ENCODE results near the gene RBMS3. TPM values are rescaled to one million over a fixed set of nuclear protein-coding genes. Genes with fewer than 3 reads are reported as not detected.

Gene RBMS3
- total and polyA plus RNA-seq, 2 of the 13 experiments (the other 11 are each of a cell fraction or from before 2014, with no cell fraction given) = not detected

DNA sequence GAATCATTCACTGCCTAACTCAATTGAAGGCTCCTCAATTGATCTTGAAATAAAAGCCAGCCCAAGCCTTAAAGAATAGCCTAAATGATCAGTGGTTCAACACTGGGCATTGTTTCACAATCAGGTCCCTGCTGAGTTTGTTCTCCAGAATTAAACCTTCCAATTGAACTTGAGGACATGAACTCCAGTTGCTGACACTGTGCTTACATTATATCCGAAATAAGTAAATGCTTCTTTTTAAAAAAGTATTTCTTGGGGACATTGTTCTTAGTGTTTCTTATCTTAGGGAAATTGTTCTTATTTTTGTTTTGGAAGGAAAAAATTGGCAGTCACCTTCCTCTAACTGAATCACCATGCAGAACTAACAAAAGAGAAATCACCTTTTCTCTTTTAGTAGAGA, 450.2 kb downstream of the RBMS3 start:
- POLR2A ChIA-PET = no interaction called here
- BruUV-seq (replicated peaks) = no TSS peak
- ATAC-seq = no peak

More for the DNA sequence above, 450.2 kb downstream of the RBMS3 start:
- Histone ChIP-seq H2AFZ (ENCODE audit: low read length) (no peak overlapping the region), H3K4me3 (replicated peaks in 1 of 3; ENCODE audit: insufficient read depth in 1 of 3, low read depth in 2 of 3, low read length in 3 of 3) (no peak overlapping the region), H3K9ac (ENCODE audit: insufficient read depth, low read depth, low read length) (no peak overlapping the region), H3K27ac (ENCODE audit: extremely low read length, insufficient read depth, low read length) (no peak overlapping the region), H4K20me1 (ENCODE audit: insufficient read depth, low read length) (no peaks in the 10 kb centered on the region), H3K4me2 (ENCODE audit: low read depth, low read length) (no peak overlapping the region), H3K4me1 (ENCODE audit: insufficient read depth, low read length) (no peaks in the 10 kb centered on the region), H3K9me3 (ENCODE audit: low read length) (no peaks in the 10 kb centered on the region), H3K36me3 (replicated peaks in 1 of 2; ENCODE audit: control insufficient read depth in 1 of 2, insufficient read depth in 2 of 2, low read length in 2 of 2) (no peaks in the 10 kb centered on the region), H3K79me2 (ENCODE audit: insufficient read depth, low read length) (no peaks in the 10 kb centered on the region), H3K27me3 (ENCODE audit: control insufficient read depth in 1 of 2, insufficient read depth in 2 of 2, low read length in 2 of 2) (no peaks in the 10 kb centered on the region)
- DNase-seq (ENCODE audit: low spot score) (no peak), FAIRE-seq (no peak)
- 0% methylated on average over 1 of the region's 1 CpG for WGBS (ENCODE audit: low lambda C conversion rate)
- TF ChIP-seq ZBTB14 (CRISPR knock-in tag; IDR thresholded peaks at IDR 0.05) = no peak
- TF ChIP-seq ZFP91 (CRISPR knock-in tag; IDR thresholded peaks at IDR 0.05; ENCODE audit: borderline replicate concordance) = no peak
- no peak for TF ChIP-seq ZSCAN22 (CRISPR knock-in tag; IDR thresholded peaks at IDR 0.05)
- no peak for TF ChIP-seq XRCC5 (optimal IDR thresholded peaks at IDR 0.05; ENCODE audit: low read length)
- TF ChIP-seq ZNF580 (CRISPR knock-in tag; IDR thresholded peaks at IDR 0.05; ENCODE audit: borderline replicate concordance, low read depth) = no peak
- no peak for TF ChIP-seq IRF2 (CRISPR knock-in tag; IDR thresholded peaks at IDR 0.05)
- TF ChIP-seq ZFP41 (CRISPR knock-in tag; IDR thresholded peaks at IDR 0.05; ENCODE audit: borderline replicate concordance) = no peak
- intact Hi-C loops (cut with micrococcal nuclease; ENCODE audit: unreplicated experiment) = no loop called here
- CTCF ChIA-PET (ENCODE audit: low intra/inter-chr PET ratio, low total read pairs) = no interaction called here
- in situ Hi-C loops (cut with HindIII; ENCODE audit: extremely low pct_ligation_motif_present, low pct_unique_long_range_greater_than_20kb) = no loop called here
